ENCODE results near the gene CKM. TPM values are rescaled to one million over a fixed set of nuclear protein-coding genes. Genes with fewer than 3 reads are reported as not detected.

The CKM gene
- polyA plus RNA-seq, 4 donors = 0.09 to 30.5 (median 14.4) TPM

- FAIRE-seq (no peak), DNase-seq (no peak)
- Histone ChIP-seq H3K27ac (ENCODE audit: low read depth in 1 of 3, low read length in 2 of 3) (no peak overlapping the region), H3K9me3 (ENCODE audit: control insufficient read depth in 2 of 2, insufficient read depth in 1 of 2, low read depth in 1 of 2, low read length in 1 of 2) (no peaks in the 10 kb centered on the region), H3K27me3 (ENCODE audit: control insufficient read depth in 3 of 3, insufficient read depth in 3 of 3, low read length in 3 of 3) (no peaks in the 10 kb centered on the region), H3K36me3 (ENCODE audit: control insufficient read depth in 3 of 3, insufficient read depth in 2 of 3, low read depth in 1 of 3, low read length in 3 of 3) (peaks cover 0 to 10% (median 0%) of the 10 kb centered on the region in 3 donors), H3K4me1 (ENCODE audit: control insufficient read depth in 3 of 3, insufficient read depth in 2 of 3, low read depth in 1 of 3, low read length in 2 of 3) (no peaks in the 10 kb centered on the region), H3K4me3 (ENCODE audit: low read depth in 1 of 3, low read length in 3 of 3) (no peak overlapping the region)
- WGBS, 3 donors = 52 to 56% (median 56%) methylated on average over 9 of the region's 9 CpGs
Measured at GRCh38 chr19:45306040-45306439, 16.6 kb downstream of the CKM start.

GRCh38 chr19:45305421-45305820, 17.3 kb downstream of the CKM start:
- Histone ChIP-seq H3K4me3 (ENCODE audit: low read depth in 1 of 3, low read length in 3 of 3) (no peak overlapping the region), H3K27ac (ENCODE audit: low read depth in 1 of 3, low read length in 2 of 3) (no peak overlapping the region), H3K36me3 (ENCODE audit: control insufficient read depth in 3 of 3, insufficient read depth in 2 of 3, low read depth in 1 of 3, low read length in 3 of 3) (peaks cover 0 to 13% (median 0%) of the 10 kb centered on the region in 3 donors), H3K9me3 (ENCODE audit: control insufficient read depth in 2 of 2, insufficient read depth in 1 of 2, low read depth in 1 of 2, low read length in 1 of 2) (no peaks in the 10 kb centered on the region), H3K4me1 (ENCODE audit: control insufficient read depth in 3 of 3, insufficient read depth in 2 of 3, low read depth in 1 of 3, low read length in 2 of 3) (no peaks in the 10 kb centered on the region), H3K27me3 (ENCODE audit: control insufficient read depth in 3 of 3, insufficient read depth in 3 of 3, low read length in 3 of 3) (no peaks in the 10 kb centered on the region)
- DNase-seq = no peak
- WGBS, 3 donors = 18 to 23% (median 20%) methylated on average over 5 of the region's 5 CpGs
- no peak for FAIRE-seq

- Histone ChIP-seq H3K27me3 (ENCODE audit: control insufficient read depth in 3 of 3, insufficient read depth in 3 of 3, low read length in 3 of 3) (no peaks in the 10 kb centered on the region), H3K4me3 (ENCODE audit: low read depth in 1 of 3, low read length in 3 of 3) (no peak overlapping the region), H3K27ac (ENCODE audit: low read depth in 1 of 3, low read length in 2 of 3) (no peak overlapping the region), H3K9me3 (ENCODE audit: control insufficient read depth in 2 of 2, insufficient read depth in 1 of 2, low read depth in 1 of 2, low read length in 1 of 2) (no peaks in the 10 kb centered on the region), H3K36me3 (ENCODE audit: control insufficient read depth in 3 of 3, insufficient read depth in 2 of 3, low read depth in 1 of 3, low read length in 3 of 3) (peaks cover 0 to 16% (median 0%) of the 10 kb centered on the region in 3 donors), H3K4me1 (ENCODE audit: control insufficient read depth in 3 of 3, insufficient read depth in 2 of 3, low read depth in 1 of 3, low read length in 2 of 3) (no peaks in the 10 kb centered on the region)
- WGBS, 3 donors = 57 to 67% (median 59%) methylated on average over 4 of the region's 4 CpGs
- DNase-seq (no peak), FAIRE-seq (no peak)
Measured at GRCh38 chr19:45305007-45305406, 17.7 kb downstream of the CKM start.

GRCh38 chr19:45304141-45304926, 18.3 kb downstream of the CKM start:
- Histone ChIP-seq H3K27me3 (ENCODE audit: control insufficient read depth in 3 of 3, insufficient read depth in 3 of 3, low read length in 3 of 3) (no peaks in the 10 kb centered on the region), H3K36me3 (ENCODE audit: control insufficient read depth in 3 of 3, insufficient read depth in 2 of 3, low read depth in 1 of 3, low read length in 3 of 3) (peaks cover 0 to 23% (median 0%) of the 10 kb centered on the region in 3 donors), H3K9me3 (ENCODE audit: control insufficient read depth in 2 of 2, insufficient read depth in 1 of 2, low read depth in 1 of 2, low read length in 1 of 2) (no peaks in the 10 kb centered on the region), H3K4me1 (ENCODE audit: control insufficient read depth in 3 of 3, insufficient read depth in 2 of 3, low read depth in 1 of 3, low read length in 2 of 3) (no peaks in the 10 kb centered on the region), H3K27ac (ENCODE audit: low read depth in 1 of 3, low read length in 2 of 3) (no peak overlapping the region), H3K4me3 (ENCODE audit: low read depth in 1 of 3, low read length in 3 of 3) (no peak overlapping the region)
- DNase-seq (no peak), FAIRE-seq (no peak)
- WGBS, 3 donors = 67 to 74% (median 70%) methylated on average over 4 of the region's 4 CpGs

GRCh38 chr19:45303269-45304060, 19.2 kb downstream of the CKM start:
- no peaks in the 10 kb centered on the region for H3K9me3 ChIP-seq (ENCODE audit: control insufficient read depth in 2 of 2, insufficient read depth in 1 of 2, low read depth in 1 of 2, low read length in 1 of 2)
- DNase-seq (no peak), FAIRE-seq (no peak)
- H3K27ac ChIP-seq (ENCODE audit: low read depth in 1 of 3, low read length in 2 of 3) = no peak overlapping the region
- no peaks in the 10 kb centered on the region for H3K27me3 ChIP-seq (ENCODE audit: control insufficient read depth in 3 of 3, insufficient read depth in 3 of 3, low read length in 3 of 3)
- 95 to 96% (median 95%) methylated on average over 12 of the region's 12 CpGs for WGBS, 3 donors
- no peak overlapping the region for H3K4me3 ChIP-seq (ENCODE audit: low read depth in 1 of 3, low read length in 3 of 3)
- H3K36me3 ChIP-seq (ENCODE audit: control insufficient read depth in 3 of 3, insufficient read depth in 2 of 3, low read depth in 1 of 3, low read length in 3 of 3) = peaks cover 0 to 29% (median 0%) of the 10 kb centered on the region in 3 donors
- H3K4me1 ChIP-seq (ENCODE audit: control insufficient read depth in 3 of 3, insufficient read depth in 2 of 3, low read depth in 1 of 3, low read length in 2 of 3) = no peaks in the 10 kb centered on the region

GRCh38 chr19:45302416-45302815, 20.3 kb downstream of the CKM start:
- WGBS, 3 donors = 92 to 93% (median 93%) methylated on average over 20 to 27 of the region's 27 CpGs
- H3K9me3 ChIP-seq (ENCODE audit: control insufficient read depth in 2 of 2, insufficient read depth in 1 of 2, low read depth in 1 of 2, low read length in 1 of 2) = no peaks in the 10 kb centered on the region

GRCh38 chr19:45299719-45300118, 23.0 kb downstream of the CKM start:
- Histone ChIP-seq H3K27ac (ENCODE audit: low read depth in 1 of 3, low read length in 2 of 3) (no peak overlapping the region), H3K36me3 (ENCODE audit: control insufficient read depth in 3 of 3, insufficient read depth in 2 of 3, low read depth in 1 of 3, low read length in 3 of 3) (peaks cover 0 to 51% (median 0%) of the 10 kb centered on the region in 3 donors), H3K27me3 (ENCODE audit: control insufficient read depth in 3 of 3, insufficient read depth in 3 of 3, low read length in 3 of 3) (no peaks in the 10 kb centered on the region), H3K4me1 (ENCODE audit: control insufficient read depth in 3 of 3, insufficient read depth in 2 of 3, low read depth in 1 of 3, low read length in 2 of 3) (no peaks in the 10 kb centered on the region), H3K4me3 (ENCODE audit: low read depth in 1 of 3, low read length in 3 of 3) (no peak overlapping the region), H3K9me3 (ENCODE audit: control insufficient read depth in 2 of 2, insufficient read depth in 1 of 2, low read depth in 1 of 2, low read length in 1 of 2) (peaks cover 0 to 6% of the 10 kb centered on the region in 2 donors)
- 92 to 95% (median 95%) methylated on average over 2 to 6 of the region's 6 CpGs for WGBS, 3 donors
- DNase-seq = no peak
- no peak for FAIRE-seq

More at GRCh38 chr19:45302416-45302815, 20.3 kb downstream of the CKM start:
- Histone ChIP-seq H3K36me3 (ENCODE audit: control insufficient read depth in 3 of 3, insufficient read depth in 2 of 3, low read depth in 1 of 3, low read length in 3 of 3) (peaks cover 0 to 35% (median 0%) of the 10 kb centered on the region in 3 donors), H3K4me3 (ENCODE audit: low read depth in 1 of 3, low read length in 3 of 3) (no peak overlapping the region), H3K27me3 (ENCODE audit: control insufficient read depth in 3 of 3, insufficient read depth in 3 of 3, low read length in 3 of 3) (no peaks in the 10 kb centered on the region), H3K27ac (ENCODE audit: low read depth in 1 of 3, low read length in 2 of 3) (no peak overlapping the region), H3K4me1 (ENCODE audit: control insufficient read depth in 3 of 3, insufficient read depth in 2 of 3, low read depth in 1 of 3, low read length in 2 of 3) (no peaks in the 10 kb centered on the region)
- no peak for FAIRE-seq
- DNase-seq = no peak

GRCh38 chr19:45298264-45298663, 24.4 kb downstream of the CKM start:
- Histone ChIP-seq H3K4me3 (ENCODE audit: low read depth in 1 of 3, low read length in 3 of 3) (no peak overlapping the region), H3K9me3 (ENCODE audit: control insufficient read depth in 2 of 2, insufficient read depth in 1 of 2, low read depth in 1 of 2, low read length in 1 of 2) (peaks cover 0 to 12% of the 10 kb centered on the region in 2 donors), H3K27ac (ENCODE audit: low read depth in 1 of 3, low read length in 2 of 3) (no peak overlapping the region), H3K27me3 (ENCODE audit: control insufficient read depth in 3 of 3, insufficient read depth in 3 of 3, low read length in 3 of 3) (no peaks in the 10 kb centered on the region), H3K36me3 (ENCODE audit: control insufficient read depth in 3 of 3, insufficient read depth in 2 of 3, low read depth in 1 of 3, low read length in 3 of 3) (peaks cover 0 to 63% (median 0%) of the 10 kb centered on the region in 3 donors), H3K4me1 (ENCODE audit: control insufficient read depth in 3 of 3, insufficient read depth in 2 of 3, low read depth in 1 of 3, low read length in 2 of 3) (no peaks in the 10 kb centered on the region)
- WGBS, 3 donors = 87 to 94% (median 94%) methylated on average over 5 of the region's 5 CpGs
- FAIRE-seq (no peak), DNase-seq (no peak)
